ENCODE data around the gene SGPP2. TPM values are rescaled to one million over a fixed set of nuclear protein-coding genes. Genes with fewer than 3 reads are reported as not detected.
A peak's percentile ranks its signal among the peaks of the same experiment; 100 is the strongest.

Gene SGPP2
- polyA plus RNA-seq, 2 donors: 5.5 to 13.9 TPM

DNA sequence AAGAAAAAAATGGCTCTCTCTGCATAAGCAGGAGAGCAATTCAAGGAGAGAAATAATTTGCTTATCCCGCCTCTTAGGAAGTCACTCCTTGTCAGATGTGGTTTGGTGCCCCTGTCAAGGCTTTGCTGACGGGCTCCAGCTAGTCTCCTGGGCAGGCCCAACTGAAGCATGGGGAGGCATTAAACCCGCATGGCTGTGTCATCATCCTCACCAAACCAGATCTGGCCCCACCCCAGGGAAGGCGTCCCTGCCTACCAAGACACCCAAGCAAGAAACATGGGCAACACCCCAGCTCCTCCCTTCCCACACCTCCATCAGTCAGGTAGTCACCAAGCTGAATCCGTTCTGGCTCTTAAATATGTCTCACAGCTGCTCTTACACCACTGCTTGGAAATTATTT is 108.0 kb downstream of the SGPP2 start:
- peaks cover 0 to 4% of the 10 kb centered on the region in 2 donors for H3K4me1 ChIP-seq (ENCODE audit: control insufficient read depth in 2 of 2, insufficient read depth in 2 of 2, low read length in 1 of 2)
- H3K27me3 ChIP-seq (ENCODE audit: control insufficient read depth in 1 of 2, insufficient read depth in 2 of 2, low read length in 2 of 2): no peaks in the 10 kb centered on the region
- H3K4me3 ChIP-seq (ENCODE audit: low read depth in 1 of 2, low read length in 2 of 2): no peak overlapping the region
- peaks cover 0 to 5% of the 10 kb centered on the region in 2 donors for H3K36me3 ChIP-seq (ENCODE audit: control insufficient read depth in 2 of 2, insufficient read depth in 2 of 2, low read length in 1 of 2)
- no peaks in the 10 kb centered on the region for H3K9me3 ChIP-seq (ENCODE audit: control insufficient read depth in 2 of 2, insufficient read depth in 1 of 2, low read depth in 1 of 2, low read length in 1 of 2)
- peak overlapping the region in 1 of 2 donors; percentile 85 for H3K27ac ChIP-seq (ENCODE audit: low read depth in 2 of 2, low read length in 1 of 2)
- 51 to 68% methylated on average over 5 of the region's 5 CpGs for WGBS, 2 donors

GRCh38 chr2:222535477-222535876 is 111.1 kb downstream of the SGPP2 start:
- Histone ChIP-seq H3K4me3 (ENCODE audit: low read depth in 1 of 2, low read length in 2 of 2) (no peak overlapping the region), H3K4me1 (ENCODE audit: control insufficient read depth in 2 of 2, insufficient read depth in 2 of 2, low read length in 1 of 2) (peaks cover 0 to 4% of the 10 kb centered on the region in 2 donors), H3K27me3 (ENCODE audit: control insufficient read depth in 1 of 2, insufficient read depth in 2 of 2, low read length in 2 of 2) (no peaks in the 10 kb centered on the region), H3K9me3 (ENCODE audit: control insufficient read depth in 2 of 2, insufficient read depth in 1 of 2, low read depth in 1 of 2, low read length in 1 of 2) (no peaks in the 10 kb centered on the region), H3K27ac (ENCODE audit: low read depth in 2 of 2, low read length in 1 of 2) (no peak overlapping the region), H3K36me3 (ENCODE audit: control insufficient read depth in 2 of 2, insufficient read depth in 2 of 2, low read length in 1 of 2) (peaks cover 0 to 5% of the 10 kb centered on the region in 2 donors)
- 86% methylated on average over 6 of the region's 6 CpGs for WGBS, 2 donors

- Histone ChIP-seq H3K4me1 (ENCODE audit: control insufficient read depth in 2 of 2, insufficient read depth in 2 of 2, low read length in 1 of 2) (peaks cover 0 to 2% of the 10 kb centered on the region in 2 donors), H3K9me3 (ENCODE audit: control insufficient read depth in 2 of 2, insufficient read depth in 1 of 2, low read depth in 1 of 2, low read length in 1 of 2) (no peaks in the 10 kb centered on the region), H3K27ac (ENCODE audit: low read depth in 2 of 2, low read length in 1 of 2) (no peak overlapping the region), H3K36me3 (ENCODE audit: control insufficient read depth in 2 of 2, insufficient read depth in 2 of 2, low read length in 1 of 2) (peaks cover 0 to 5% of the 10 kb centered on the region in 2 donors), H3K4me3 (ENCODE audit: low read depth in 1 of 2, low read length in 2 of 2) (no peak overlapping the region), H3K27me3 (ENCODE audit: control insufficient read depth in 1 of 2, insufficient read depth in 2 of 2, low read length in 2 of 2) (no peaks in the 10 kb centered on the region)
- 89 to 93% methylated on average over 3 of the region's 3 CpGs for WGBS, 2 donors
These were observed 114.2 kb downstream of the SGPP2 start for GRCh38 chr2:222538535-222538934.

DNA sequence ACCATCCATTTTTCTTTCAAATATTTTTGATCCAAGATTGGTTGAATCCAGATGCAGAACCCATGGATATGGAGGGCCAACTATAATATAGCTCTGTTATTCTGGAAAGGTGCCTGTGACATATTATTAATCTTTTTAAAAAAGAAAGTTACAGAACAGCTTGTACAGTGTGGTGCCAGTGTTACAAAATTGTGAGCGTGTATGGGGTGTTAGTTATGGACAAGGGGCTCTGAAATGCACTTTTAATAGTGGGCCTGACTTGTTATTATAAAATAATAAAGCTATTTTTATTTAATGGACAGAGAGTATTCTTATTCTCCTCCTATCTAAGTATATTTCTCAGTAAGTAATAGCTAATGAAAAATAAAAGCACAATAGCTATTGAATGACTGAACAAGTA is 120.3 kb downstream of the SGPP2 start:
- H3K4me1 ChIP-seq (ENCODE audit: control insufficient read depth in 2 of 2, insufficient read depth in 2 of 2, low read length in 1 of 2): no peaks in the 10 kb centered on the region
- WGBS, 2 donors: 61 to 74% methylated on average over 1 of the region's 1 CpG
- no peaks in the 10 kb centered on the region for H3K36me3 ChIP-seq (ENCODE audit: control insufficient read depth in 2 of 2, insufficient read depth in 2 of 2, low read length in 1 of 2)

GRCh38 chr2:222545823-222546795 is 121.8 kb downstream of the SGPP2 start:
- no peaks in the 10 kb centered on the region for H3K36me3 ChIP-seq (ENCODE audit: control insufficient read depth in 2 of 2, insufficient read depth in 2 of 2, low read length in 1 of 2)
- H3K27me3 ChIP-seq (ENCODE audit: control insufficient read depth in 1 of 2, insufficient read depth in 2 of 2, low read length in 2 of 2): no peaks in the 10 kb centered on the region
- no peaks in the 10 kb centered on the region for H3K4me1 ChIP-seq (ENCODE audit: control insufficient read depth in 2 of 2, insufficient read depth in 2 of 2, low read length in 1 of 2)
- 59 to 63% methylated on average over 6 of the region's 6 CpGs for WGBS, 2 donors
- no peak overlapping the region for H3K4me3 ChIP-seq (ENCODE audit: low read depth in 1 of 2, low read length in 2 of 2)
- H3K9me3 ChIP-seq (ENCODE audit: control insufficient read depth in 2 of 2, insufficient read depth in 1 of 2, low read depth in 1 of 2, low read length in 1 of 2): no peaks in the 10 kb centered on the region
- H3K27ac ChIP-seq (ENCODE audit: low read depth in 2 of 2, low read length in 1 of 2): no peak overlapping the region

More for the DNA sequence above, 120.3 kb downstream of the SGPP2 start:
- Histone ChIP-seq H3K27ac (ENCODE audit: low read depth in 2 of 2, low read length in 1 of 2) (no peak overlapping the region), H3K4me3 (ENCODE audit: low read depth in 1 of 2, low read length in 2 of 2) (no peak overlapping the region), H3K27me3 (ENCODE audit: control insufficient read depth in 1 of 2, insufficient read depth in 2 of 2, low read length in 2 of 2) (no peaks in the 10 kb centered on the region), H3K9me3 (ENCODE audit: control insufficient read depth in 2 of 2, insufficient read depth in 1 of 2, low read depth in 1 of 2, low read length in 1 of 2) (no peaks in the 10 kb centered on the region)

- H3K36me3 ChIP-seq (ENCODE audit: control insufficient read depth in 2 of 2, insufficient read depth in 2 of 2, low read length in 1 of 2): no peaks in the 10 kb centered on the region
- H3K9me3 ChIP-seq (ENCODE audit: control insufficient read depth in 2 of 2, insufficient read depth in 1 of 2, low read depth in 1 of 2, low read length in 1 of 2): no peaks in the 10 kb centered on the region
- 54 to 57% methylated on average over 5 of the region's 5 CpGs for WGBS, 2 donors
- H3K27me3 ChIP-seq (ENCODE audit: control insufficient read depth in 1 of 2, insufficient read depth in 2 of 2, low read length in 2 of 2): no peaks in the 10 kb centered on the region
- peak overlapping the region in 1 of 2 donors; percentile 22 for H3K27ac ChIP-seq (ENCODE audit: low read depth in 2 of 2, low read length in 1 of 2)
- no peak overlapping the region for H3K4me3 ChIP-seq (ENCODE audit: low read depth in 1 of 2, low read length in 2 of 2)
- no peaks in the 10 kb centered on the region for H3K4me1 ChIP-seq (ENCODE audit: control insufficient read depth in 2 of 2, insufficient read depth in 2 of 2, low read length in 1 of 2)
These were observed 122.7 kb downstream of the SGPP2 start for GRCh38 chr2:222547083-222547482.

DNA sequence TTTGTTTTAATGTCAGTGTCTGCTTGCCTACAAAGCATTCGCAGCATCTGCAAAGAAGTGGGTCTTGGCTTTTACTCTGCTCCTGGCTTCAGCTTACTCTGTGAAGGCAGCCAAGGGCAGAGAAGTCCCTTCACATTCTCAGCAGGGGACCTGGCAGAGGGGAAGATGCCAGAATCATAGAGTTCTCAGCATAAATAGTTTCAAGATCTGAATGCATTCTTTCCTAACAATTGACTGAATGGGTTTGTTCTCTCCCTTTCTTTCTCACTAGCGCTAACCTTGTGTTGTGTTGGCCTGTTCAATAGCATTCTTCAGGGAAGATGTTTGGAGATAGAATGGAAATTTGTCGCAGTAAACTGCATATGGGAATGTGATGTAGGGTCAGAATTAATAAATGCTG is 124.6 kb downstream of the SGPP2 start:
- no peaks in the 10 kb centered on the region for H3K4me1 ChIP-seq (ENCODE audit: control insufficient read depth in 2 of 2, insufficient read depth in 2 of 2, low read length in 1 of 2)
- no peaks in the 10 kb centered on the region for H3K36me3 ChIP-seq (ENCODE audit: control insufficient read depth in 2 of 2, insufficient read depth in 2 of 2, low read length in 1 of 2)
- no peak overlapping the region for H3K27ac ChIP-seq (ENCODE audit: low read depth in 2 of 2, low read length in 1 of 2)
- 65 to 70% methylated on average over 3 of the region's 3 CpGs for WGBS, 2 donors
- no peaks in the 10 kb centered on the region for H3K9me3 ChIP-seq (ENCODE audit: control insufficient read depth in 2 of 2, insufficient read depth in 1 of 2, low read depth in 1 of 2, low read length in 1 of 2)
- H3K27me3 ChIP-seq (ENCODE audit: control insufficient read depth in 1 of 2, insufficient read depth in 2 of 2, low read length in 2 of 2): no peaks in the 10 kb centered on the region
- no peak overlapping the region for H3K4me3 ChIP-seq (ENCODE audit: low read depth in 1 of 2, low read length in 2 of 2)

DNA sequence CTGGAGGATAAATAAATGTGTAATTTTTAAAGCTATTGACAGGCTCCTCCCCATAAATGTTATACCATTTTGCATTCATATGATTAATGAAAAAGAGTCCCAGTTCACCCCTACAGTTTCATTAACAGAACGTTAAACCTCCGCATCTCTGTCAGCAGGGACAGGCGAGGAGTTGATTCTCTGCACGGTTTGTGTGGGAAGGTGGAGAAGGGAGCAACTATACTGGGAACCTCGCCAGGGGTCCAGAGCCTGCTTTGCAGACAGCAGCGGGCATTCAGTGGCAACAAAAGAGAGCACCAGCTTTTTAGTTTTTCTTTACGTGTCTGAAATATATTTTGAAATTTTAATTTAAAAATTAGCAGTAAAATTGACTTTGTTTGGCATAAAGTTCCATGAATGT is 130.2 kb downstream of the SGPP2 start:
- Histone ChIP-seq H3K27ac (ENCODE audit: low read depth in 2 of 2, low read length in 1 of 2) (no peak overlapping the region), H3K9me3 (ENCODE audit: control insufficient read depth in 2 of 2, insufficient read depth in 1 of 2, low read depth in 1 of 2, low read length in 1 of 2) (no peaks in the 10 kb centered on the region), H3K4me3 (ENCODE audit: low read depth in 1 of 2, low read length in 2 of 2) (no peak overlapping the region), H3K27me3 (ENCODE audit: control insufficient read depth in 1 of 2, insufficient read depth in 2 of 2, low read length in 2 of 2) (no peaks in the 10 kb centered on the region), H3K36me3 (ENCODE audit: control insufficient read depth in 2 of 2, insufficient read depth in 2 of 2, low read length in 1 of 2) (no peaks in the 10 kb centered on the region), H3K4me1 (ENCODE audit: control insufficient read depth in 2 of 2, insufficient read depth in 2 of 2, low read length in 1 of 2) (no peaks in the 10 kb centered on the region)
- 60 to 62% methylated on average over 7 of the region's 7 CpGs for WGBS, 2 donors

- H3K4me1 ChIP-seq (ENCODE audit: control insufficient read depth in 2 of 2, insufficient read depth in 2 of 2, low read length in 1 of 2): no peaks in the 10 kb centered on the region
- H3K27me3 ChIP-seq (ENCODE audit: control insufficient read depth in 1 of 2, insufficient read depth in 2 of 2, low read length in 2 of 2): no peaks in the 10 kb centered on the region
- peaks cover 0 to 2% of the 10 kb centered on the region in 2 donors for H3K36me3 ChIP-seq (ENCODE audit: control insufficient read depth in 2 of 2, insufficient read depth in 2 of 2, low read length in 1 of 2)
- H3K4me3 ChIP-seq (ENCODE audit: low read depth in 1 of 2, low read length in 2 of 2): no peak overlapping the region
- H3K9me3 ChIP-seq (ENCODE audit: control insufficient read depth in 2 of 2, insufficient read depth in 1 of 2, low read depth in 1 of 2, low read length in 1 of 2): no peaks in the 10 kb centered on the region
- 91 to 95% methylated on average over 4 of the region's 4 CpGs for WGBS, 2 donors
- no peak overlapping the region for H3K27ac ChIP-seq (ENCODE audit: low read depth in 2 of 2, low read length in 1 of 2)
These were observed 136.8 kb downstream of the SGPP2 start for GRCh38 chr2:222561151-222561550.
